OCI-LY7 (cell line): ENCODE data around the gene MLANA.

Experiments
- CTCF ChIP-seq: fragments of 200-600 bp; sonication (generic); conservative IDR thresholded peaks from 2 replicates; pipeline ENCODE4 v1.5.1; 2014; ENCODE audit warnings: mild to moderate bottlenecking, antibody characterized with exemption, low read length, moderate library complexity, mixed read lengths
- EZH2phosphoT487 ChIP-seq: fragments of 200-600 bp; sonication (generic); IDR thresholded peaks from 2 replicates; pipeline ENCODE4 v1.6.1; 2018; ENCODE audit warnings: low read depth, borderline replicate concordance, mild to moderate bottlenecking, mixed run types, antibody characterized with exemption, low read length, moderate library complexity, mixed read lengths

GRCh38 chr9:5850724-5851122, 40.0 kb upstream of the MLANA start:
- no peak for TF ChIP-seq CTCF
- TF ChIP-seq EZH2phosphoT487: no peak
